Right cardiac atrium (tissue), 5 donors: ENCODE results near the gene HSD17B14. TPM values are rescaled to one million over a fixed set of nuclear protein-coding genes. Genes with fewer than 3 reads are reported as not detected.

Experiments used
- ATAC-seq, 2 donors: fragments of 200-7000 bp; cut with Tn5 transposase; one replicate each; pipeline versions ENCODE4 v1.8.0 to v1.9.1; 2020; ENCODE audit warnings: moderate library complexity in 2 of 2, mild to moderate bottlenecking in 1 of 2
- DNase-seq, 3 donors: peaks; one replicate each; pipeline ENCODE4 v3.0.0-alpha.2; 2020
- H3K27ac ChIP-seq: one replicate; pipeline ENCODE4 v1.5.1; 2013; ENCODE audit warnings: mild to moderate bottlenecking, low read length, control low read depth, moderate library complexity
- H3K27me3 ChIP-seq: one replicate; pipeline ENCODE4 v1.6.1; 2013; ENCODE audit not compliant: control insufficient read depth, insufficient read depth
- H3K4me1 ChIP-seq: one replicate; pipeline ENCODE4 v1.6.1; 2013; ENCODE audit warnings: low read length; ENCODE audit not compliant: control insufficient read depth, insufficient read depth
- H3K4me3 ChIP-seq: one replicate; pipeline ENCODE4 v1.5.1; 2013; ENCODE audit warnings: low read length, control low read depth
- H3K9me3 ChIP-seq: one replicate; pipeline ENCODE4 v1.6.1; 2013; ENCODE audit warnings: low read length; ENCODE audit not compliant: control insufficient read depth
- WGBS: extraction: QIAGEN DNeasy Blood & Tissue Kit; methylation state at CpG from one replicate; pipeline ENCODE4 v1.1.7; 2013; 5-methylcytosine and 5-hydroxymethylcytosine counted together
- intact Hi-C, 4 donors: fragments of 100-400 bp; cut with DNase I; formaldehyde crosslinking; loops; one replicate each; pipeline versions ENCODE4 v1.11.0 to v1.14.0; 2022 to 2023
- polyA plus RNA-seq: library from polyadenylated mRNA; stranded (reverse); fragments of 200-250 nt; gene quantifications from one replicate; pipeline ENCODE4 v1.2.3, GENCODE V29; 2013
- total RNA-seq, 4 donors: library from RNA; stranded (reverse); fragmentation: NEBNext Ultra II Directional; extraction: Animal tissue kit (Norgen Biotek cat#: 25700); gene quantifications; one replicate each; pipeline ENCODE4 v1.2.1, GENCODE V29; 2021
- donor health status: healthy with polysubstance abuse.
- donor health status: DM: no; HTN: yes; CAD: no.
- donor health status: DM: no; HTN: no; CAD: no.
- donor health status: DM: no; HTN: yes; CAD: no; lungs with severe emphysema.
- donor health status: DM: yes; HTN: yes; CAD: no.

Gene HSD17B14
- total and polyA plus RNA-seq, 5 donors: 4.0 to 7.6 (median 4.9) TPM

GRCh38 chr19:48830088-48830487 is 6.2 kb downstream of the HSD17B14 start:
- Histone ChIP-seq H3K4me3 (no peak overlapping the region), H3K9me3 (no peaks in the 10 kb centered on the region), H3K4me1 (no peaks in the 10 kb centered on the region), H3K27me3 (no peaks in the 10 kb centered on the region), H3K27ac (no peak overlapping the region)
- intact Hi-C loops: loop anchor here in 2 of 4 donors (10.0 kb wide), 1 partner anchor 185 kb away; the partner anchor contains the start of gene CA11 (in 2 of the 2)
- no peak for ATAC-seq
- DNase-seq: no peak
- 59% methylated on average over 9 of the region's 9 CpGs for WGBS

DNA sequence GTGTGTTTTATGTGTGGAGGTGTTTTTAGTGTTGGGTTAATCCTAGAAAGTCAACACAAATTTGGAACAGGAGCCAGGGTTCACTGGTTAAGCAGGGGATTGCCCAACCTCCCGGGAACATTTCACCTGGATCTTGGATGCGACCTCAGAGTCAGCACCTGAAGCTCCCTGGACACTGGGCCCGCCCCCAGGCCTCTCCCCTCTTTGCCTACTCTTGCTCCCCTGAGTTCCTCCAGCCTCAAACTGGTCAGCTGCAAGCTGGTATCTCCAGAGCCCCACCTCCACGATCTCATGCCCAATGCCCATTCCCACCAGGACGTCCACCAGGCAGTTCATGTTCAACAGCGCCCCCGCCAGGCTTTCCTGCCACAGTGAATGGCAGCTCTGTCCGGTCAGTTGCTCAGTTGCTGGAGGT is 9.7 kb downstream of the HSD17B14 start:
- Histone ChIP-seq H3K4me1 (no peaks in the 10 kb centered on the region), H3K4me3 (no peak overlapping the region), H3K9me3 (no peaks in the 10 kb centered on the region), H3K27me3 (no peaks in the 10 kb centered on the region), H3K27ac (no peak overlapping the region)
- 80% methylated on average over 8 of the region's 8 CpGs for WGBS
- ATAC-seq (no peak), DNase-seq (no peak)
- intact Hi-C loops: no loop called here

GRCh38 chr19:48822514-48822913 is 13.8 kb downstream of the HSD17B14 start:
- intact Hi-C loops: no loop called here
- H3K27me3 ChIP-seq: no peaks in the 10 kb centered on the region
- ATAC-seq (no peak), DNase-seq (no peak)
- no peak overlapping the region for H3K4me3 ChIP-seq
- H3K4me1 ChIP-seq: peaks cover 2% of the 10 kb centered on the region
- WGBS: 98% methylated on average over 2 of the region's 2 CpGs
- H3K27ac ChIP-seq: no peak overlapping the region
- H3K9me3 ChIP-seq: no peaks in the 10 kb centered on the region

DNA sequence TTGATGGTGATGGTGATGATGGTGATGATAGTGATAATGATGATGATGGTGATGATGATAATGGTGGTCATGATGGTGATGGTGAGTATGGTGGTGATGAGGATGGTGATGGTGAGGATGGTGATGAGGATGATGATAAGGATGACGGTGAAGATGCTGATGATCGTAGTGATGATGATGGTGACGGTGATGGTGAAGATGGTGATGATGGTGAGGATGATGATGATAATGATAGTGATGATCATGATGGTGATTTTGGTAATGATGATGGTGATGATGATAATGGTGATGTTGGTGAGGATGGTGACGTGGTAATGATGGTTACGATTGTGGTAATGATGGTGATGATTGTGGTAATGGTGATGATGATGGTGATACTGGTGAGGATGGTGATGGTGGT is 14.7 kb downstream of the HSD17B14 start:
- DNase-seq: no peak
- H3K27me3 ChIP-seq: no peaks in the 10 kb centered on the region
- H3K4me3 ChIP-seq: no peak overlapping the region
- no peak for ATAC-seq
- WGBS: 76% methylated on average over 5 of the region's 5 CpGs
- H3K27ac ChIP-seq: no peak overlapping the region
- intact Hi-C loops: no loop called here
- H3K9me3 ChIP-seq: no peaks in the 10 kb centered on the region
- peaks cover 2% of the 10 kb centered on the region for H3K4me1 ChIP-seq

DNA sequence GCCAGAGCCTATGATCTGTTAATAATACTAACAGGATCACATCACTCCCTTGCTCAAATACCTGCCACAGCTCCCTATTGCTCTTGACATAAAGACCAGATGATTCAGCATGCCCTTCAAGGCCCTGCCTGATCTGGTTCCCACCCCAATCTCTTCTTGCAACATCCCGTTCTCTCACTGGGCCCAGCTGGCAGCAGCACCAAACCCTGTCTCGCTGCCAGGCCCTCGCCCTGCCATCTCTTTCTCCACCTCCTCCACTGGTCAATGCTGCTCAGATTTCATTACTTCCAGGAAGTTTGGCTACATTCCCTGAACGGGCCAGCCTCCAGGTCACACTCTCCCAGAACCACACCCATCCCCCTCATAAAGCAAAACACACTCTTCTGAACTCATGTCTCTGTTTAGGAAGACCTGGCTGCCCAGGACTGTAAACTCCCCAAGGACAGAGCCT is 16.9 kb downstream of the HSD17B14 start:
- Histone ChIP-seq H3K27me3 (no peaks in the 10 kb centered on the region), H3K27ac (peak overlapping the region; percentile 62), H3K4me3 (no peak overlapping the region), H3K9me3 (no peaks in the 10 kb centered on the region), H3K4me1 (peaks cover 2% of the 10 kb centered on the region)
- peak; percentile 93 to 97 (median 95) for DNase-seq
- 21% methylated on average over 4 of the region's 4 CpGs for WGBS
- ATAC-seq: peak; percentile 96 to 97
- intact Hi-C loops: no loop called here

DNA sequence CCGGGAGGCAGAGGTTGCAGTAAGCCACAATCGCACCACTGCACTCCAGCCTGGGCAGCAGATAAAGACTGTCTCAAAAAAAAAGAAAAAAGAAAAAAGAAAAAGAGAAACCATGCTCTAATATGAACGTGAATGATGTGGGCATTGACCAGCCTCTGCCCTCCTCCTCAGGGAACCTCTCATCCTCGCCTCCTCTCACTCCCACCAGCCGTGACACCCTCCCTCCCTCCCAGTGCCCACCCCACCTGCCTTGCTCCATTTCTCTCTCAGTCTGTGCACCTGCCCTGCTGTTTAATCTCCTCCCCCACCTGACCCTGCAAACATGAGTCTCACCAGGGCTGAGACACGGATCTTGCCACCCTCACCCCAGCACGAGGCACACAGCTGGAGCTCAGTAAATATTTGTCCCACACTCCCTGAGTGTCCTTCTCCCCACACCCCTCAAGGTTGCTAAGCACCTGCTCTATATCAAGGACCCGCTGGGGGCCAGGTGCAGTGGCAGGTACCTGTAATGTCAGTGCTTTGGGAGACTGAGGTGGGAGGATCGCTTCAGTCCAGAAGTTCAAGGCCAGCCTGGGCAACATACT is 18.0 kb downstream of the HSD17B14 start:
- Histone ChIP-seq H3K27ac (no peak overlapping the region), H3K27me3 (no peaks in the 10 kb centered on the region), H3K4me1 (peaks cover 2% of the 10 kb centered on the region), H3K9me3 (no peaks in the 10 kb centered on the region), H3K4me3 (no peak overlapping the region)
- ATAC-seq: no peak
- intact Hi-C loops: no loop called here
- DNase-seq: no peak
- WGBS: 85% methylated on average over 9 of the region's 9 CpGs

DNA sequence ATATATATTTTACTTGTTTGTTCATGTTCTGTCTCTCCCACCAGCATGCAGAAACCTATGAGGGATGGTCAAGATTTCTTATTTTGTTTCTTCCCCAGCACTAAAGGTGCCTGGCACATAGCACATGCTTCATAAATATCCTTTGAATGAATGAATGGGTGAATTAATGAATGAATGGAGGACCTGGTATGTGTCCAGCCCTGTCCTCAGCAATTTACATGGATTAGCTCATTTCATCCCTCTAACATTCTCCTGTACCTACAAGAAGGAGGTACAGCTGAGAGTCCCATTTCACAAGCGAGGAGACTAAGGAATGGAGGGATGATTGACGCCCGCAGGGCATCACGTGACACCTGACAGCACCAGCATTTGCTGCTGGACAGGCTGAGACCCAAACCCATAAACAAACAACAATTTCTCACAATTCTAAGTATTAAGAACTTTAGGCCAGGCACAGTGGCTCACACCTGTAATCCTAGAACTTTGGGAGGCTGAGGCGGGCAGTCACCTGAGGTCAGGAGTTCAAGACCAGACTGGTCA is 18.6 kb downstream of the HSD17B14 start:
- no peak overlapping the region for H3K4me3 ChIP-seq
- intact Hi-C loops: no loop called here
- H3K27ac ChIP-seq: no peak overlapping the region
- H3K27me3 ChIP-seq: no peaks in the 10 kb centered on the region
- no peak for ATAC-seq
- H3K9me3 ChIP-seq: no peaks in the 10 kb centered on the region
- no peak for DNase-seq
- 95% methylated on average over 5 of the region's 5 CpGs for WGBS
- peaks cover 2% of the 10 kb centered on the region for H3K4me1 ChIP-seq

DNA sequence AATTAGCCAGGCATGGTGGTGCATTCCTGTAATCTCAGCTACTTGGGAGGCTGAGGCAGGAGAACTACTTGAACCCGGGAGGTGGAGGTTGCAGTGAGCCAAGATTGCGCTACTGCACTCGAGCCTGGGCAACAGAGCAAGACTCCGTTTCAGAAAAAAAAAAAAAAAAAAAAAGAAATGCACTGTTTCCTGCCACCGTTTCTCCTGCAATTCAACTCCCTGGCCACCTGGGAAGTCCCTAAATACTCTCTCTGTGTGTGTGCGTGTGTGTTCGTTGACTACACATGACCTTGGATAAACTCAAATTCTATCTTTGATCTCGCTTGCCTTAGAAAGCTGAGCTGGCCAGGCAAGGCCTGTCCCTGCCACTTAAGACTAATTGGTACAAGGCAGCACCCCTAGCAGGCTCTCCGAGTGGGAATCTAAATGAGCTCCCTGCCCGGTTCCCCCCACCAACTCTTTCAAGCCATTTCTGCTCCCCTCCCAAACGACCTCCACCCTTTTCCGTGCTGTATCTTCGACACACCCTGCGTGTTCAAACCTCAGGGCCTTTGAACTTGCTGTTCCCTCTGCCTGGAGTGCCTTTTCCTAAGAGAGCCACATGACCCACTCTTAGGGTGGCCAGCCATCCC is 20.3 kb downstream of the HSD17B14 start:
- DNase-seq: no peak
- no peaks in the 10 kb centered on the region for H3K9me3 ChIP-seq
- H3K4me3 ChIP-seq: no peak overlapping the region

DNA sequence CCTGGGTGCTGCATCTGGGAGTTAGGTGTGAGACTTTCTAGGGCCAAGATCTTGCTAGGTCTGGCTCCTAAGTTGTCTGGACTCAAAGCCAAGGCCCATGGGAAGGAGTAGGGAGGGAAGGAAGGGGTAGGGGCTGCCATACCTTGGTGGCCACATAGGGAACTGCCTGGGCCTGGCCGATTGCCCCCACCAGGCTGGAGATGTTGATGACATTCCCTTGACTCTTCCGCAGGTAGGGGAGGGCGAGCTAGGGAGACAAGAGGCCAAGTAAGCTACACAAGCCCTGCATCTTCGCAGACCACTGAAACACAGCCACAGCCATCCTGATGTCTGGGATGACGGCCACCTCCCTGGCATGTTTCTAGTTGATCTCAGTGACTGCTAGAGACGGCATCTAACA is 21.4 kb downstream of the HSD17B14 start:
- intact Hi-C loops: loop anchor here in 1 of 4 donors (2.0 kb wide), 1 partner anchor 18 kb away; no protein-coding TSS in a partner anchor
- DNase-seq (no peak), ATAC-seq (no peak)
- Histone ChIP-seq H3K9me3 (no peaks in the 10 kb centered on the region), H3K27ac (no peak overlapping the region), H3K27me3 (no peaks in the 10 kb centered on the region), H3K4me1 (peaks cover 2% of the 10 kb centered on the region), H3K4me3 (no peak overlapping the region)
- WGBS: 78% methylated on average over 6 of the region's 6 CpGs

More for the DNA sequence above, 20.3 kb downstream of the HSD17B14 start:
- H3K27me3 ChIP-seq: no peaks in the 10 kb centered on the region
- ATAC-seq: no peak
- peak overlapping the region; percentile 11 for H3K27ac ChIP-seq
- H3K4me1 ChIP-seq: peaks cover 2% of the 10 kb centered on the region
- intact Hi-C loops: loop anchor here in 1 of 4 donors (2.0 kb wide), 1 partner anchor 19 kb away; no protein-coding TSS in a partner anchor
- 47% methylated on average over 14 of the region's 14 CpGs for WGBS

GRCh38 chr19:48813123-48813913 is 23.0 kb downstream of the HSD17B14 start:
- H3K4me3 ChIP-seq: no peak overlapping the region
- no peak for ATAC-seq
- peak overlapping the region; percentile 90 for H3K27ac ChIP-seq
- no peaks in the 10 kb centered on the region for H3K27me3 ChIP-seq
- no peaks in the 10 kb centered on the region for H3K9me3 ChIP-seq
- no peaks in the 10 kb centered on the region for H3K4me1 ChIP-seq
- intact Hi-C loops: no loop called here
- DNase-seq: peak in 1 of 3 donors; percentile 72
- 87% methylated on average over 21 of the region's 21 CpGs for WGBS
